ENCODE results near the gene NSUN2. TPM values are rescaled to one million over a fixed set of nuclear protein-coding genes. Genes with fewer than 3 reads are reported as not detected.

The NSUN2 gene
- total and polyA plus RNA-seq, 2 experiments from 2014 or later: 37.7 to 47.2 TPM

GRCh38 chr5:6626508-6626907 is 6.3 kb downstream of the NSUN2 start:
- TF ChIP-seq CTCF (IDR thresholded peaks at IDR 0.05; ENCODE audit: low read depth, low read length): no peak
- peaks cover 56% of the 10 kb centered on the region for H3K36me3 ChIP-seq
- DNase-seq (ENCODE audit: low read depth in 1 of 2, low spot score in 1 of 2): no peak

DNA sequence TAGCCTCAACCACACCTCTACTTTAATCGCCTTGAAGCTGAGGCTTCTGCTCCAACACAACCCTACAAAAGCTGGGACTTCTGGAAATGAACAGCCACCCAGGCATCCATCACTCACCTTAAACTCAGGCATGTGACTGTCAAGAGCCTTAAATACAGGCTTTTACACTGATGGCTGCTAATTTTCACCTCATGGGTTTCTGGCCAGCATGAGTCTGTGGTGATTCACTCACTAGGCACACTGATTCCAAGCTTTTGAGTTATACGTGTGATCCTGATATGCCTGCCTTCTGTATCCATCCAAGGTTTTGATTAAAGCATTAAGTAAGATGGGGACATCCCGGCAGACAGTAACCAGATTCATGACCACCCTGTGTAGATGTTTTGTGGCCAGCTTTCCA is 8.9 kb downstream of the NSUN2 start:
- H3K9me3 ChIP-seq (ENCODE audit: low read depth): no peaks in the 10 kb centered on the region
- no peak overlapping the region for H3K27ac ChIP-seq
- no peak for DNase-seq (ENCODE audit: low read depth in 1 of 2, low spot score in 1 of 2)
- H3K4me1 ChIP-seq (ENCODE audit: low read depth): no peaks in the 10 kb centered on the region
- H3K27me3 ChIP-seq: no peaks in the 10 kb centered on the region
- no peak overlapping the region for H3K4me3 ChIP-seq
- H3K36me3 ChIP-seq: peaks cover 60% of the 10 kb centered on the region
- no peak for TF ChIP-seq CTCF (IDR thresholded peaks at IDR 0.05; ENCODE audit: low read depth, low read length)

More at GRCh38 chr5:6626508-6626907, 6.3 kb downstream of the NSUN2 start:
- no peaks in the 10 kb centered on the region for H3K9me3 ChIP-seq (ENCODE audit: low read depth)
- H3K4me3 ChIP-seq: no peak overlapping the region
- no peak overlapping the region for H3K27ac ChIP-seq
- H3K4me1 ChIP-seq (ENCODE audit: low read depth): no peaks in the 10 kb centered on the region
- H3K27me3 ChIP-seq: no peaks in the 10 kb centered on the region

DNA sequence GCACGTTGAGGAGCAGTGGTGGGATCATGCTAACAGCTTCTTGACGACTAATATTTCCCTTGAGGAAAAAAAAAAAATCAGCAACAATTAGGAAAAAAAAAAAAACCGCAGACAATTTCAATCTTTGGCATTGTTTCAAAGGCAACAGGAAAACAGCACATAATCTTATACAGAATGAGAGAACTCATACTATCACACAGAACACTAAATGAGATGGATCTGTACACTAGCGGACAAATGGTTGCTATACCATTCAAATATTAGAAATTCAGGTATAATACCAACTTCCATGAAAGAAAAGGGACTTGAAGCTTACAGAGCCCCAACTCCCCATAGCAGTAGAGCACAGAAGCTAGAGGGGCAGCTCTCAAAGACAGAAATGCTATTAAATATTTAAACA is 9.6 kb downstream of the NSUN2 start:
- no peaks in the 10 kb centered on the region for H3K4me1 ChIP-seq (ENCODE audit: low read depth)
- peaks cover 68% of the 10 kb centered on the region for H3K36me3 ChIP-seq
- no peaks in the 10 kb centered on the region for H3K27me3 ChIP-seq
- no peak overlapping the region for H3K4me3 ChIP-seq
- no peaks in the 10 kb centered on the region for H3K9me3 ChIP-seq (ENCODE audit: low read depth)
- no peak for TF ChIP-seq CTCF (IDR thresholded peaks at IDR 0.05; ENCODE audit: low read depth, low read length)
- H3K27ac ChIP-seq: no peak overlapping the region
- no peak for DNase-seq (ENCODE audit: low read depth in 1 of 2, low spot score in 1 of 2)

DNA sequence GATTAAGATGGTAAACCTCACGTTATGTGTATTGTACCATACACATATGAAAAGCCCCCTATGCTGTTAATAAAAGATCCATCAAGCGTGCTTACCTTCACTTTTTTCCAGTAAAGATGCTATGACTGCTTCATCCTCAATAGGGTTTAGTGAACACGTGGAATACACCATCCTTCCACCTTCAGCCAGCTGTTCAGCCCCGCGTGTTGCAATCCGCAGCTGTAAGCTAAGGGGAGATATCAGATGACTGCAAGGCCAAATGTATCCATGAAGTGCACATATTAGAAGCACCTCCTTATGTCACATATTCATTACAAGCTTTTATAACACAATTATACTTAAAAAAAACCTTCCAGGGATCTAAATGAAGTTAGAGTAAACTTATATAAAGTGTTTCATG is 16.2 kb downstream of the NSUN2 start:
- Histone ChIP-seq H3K27me3 (no peaks in the 10 kb centered on the region), H3K36me3 (peaks cover 70% of the 10 kb centered on the region), H3K9me3 (ENCODE audit: low read depth) (no peaks in the 10 kb centered on the region), H3K4me1 (ENCODE audit: low read depth) (no peaks in the 10 kb centered on the region), H3K27ac (no peak overlapping the region), H3K4me3 (no peak overlapping the region)
- no peak for DNase-seq (ENCODE audit: low read depth in 1 of 2, low spot score in 1 of 2)
- no peak for TF ChIP-seq CTCF (IDR thresholded peaks at IDR 0.05; ENCODE audit: low read depth, low read length)

- no peak for TF ChIP-seq CTCF (IDR thresholded peaks at IDR 0.05; ENCODE audit: low read depth, low read length)
- no peak for DNase-seq (ENCODE audit: low read depth in 1 of 2, low spot score in 1 of 2)
- no peak overlapping the region for H3K27ac ChIP-seq
- H3K36me3 ChIP-seq: peaks cover 77% of the 10 kb centered on the region
- no peaks in the 10 kb centered on the region for H3K27me3 ChIP-seq
- no peak overlapping the region for H3K4me3 ChIP-seq
- no peaks in the 10 kb centered on the region for H3K9me3 ChIP-seq (ENCODE audit: low read depth)
- no peaks in the 10 kb centered on the region for H3K4me1 ChIP-seq (ENCODE audit: low read depth)
These were observed 17.6 kb downstream of the NSUN2 start for GRCh38 chr5:6615034-6615815.

Data from cardiac muscle cell (in vitro differentiated cells and primary cell).